ENCODE results near the gene CALD1. TPM values are rescaled to one million over a fixed set of nuclear protein-coding genes. Genes with fewer than 3 reads are reported as not detected.

The CALD1 gene
- total RNA-seq, 1 experiment from 2014 or later, result 107 TPM

GRCh38 chr7:134997214-134997885 is 217.9 kb downstream of the CALD1 start:
- H4K8ac ChIP-seq (replicated peaks; ENCODE audit: insufficient read length, low read depth, low read length), result no peak overlapping the region
- H2BK12ac ChIP-seq (ENCODE audit: insufficient read length, low read depth, low read length), result no peak overlapping the region
- no peak for DNase-seq
- no peak overlapping the region for H3K9ac ChIP-seq (ENCODE audit: extremely low read depth, insufficient read length, low read length)
- H3K4me1 Mint-ChIP-seq, result no peaks in the 10 kb centered on the region
- no peak overlapping the region for H2BK5ac ChIP-seq (ENCODE audit: insufficient read length, low read length)
- H2BK15ac ChIP-seq (ENCODE audit: low read depth, low read length), result no peak overlapping the region
- no peaks in the 10 kb centered on the region for H3K23me2 ChIP-seq (ENCODE audit: insufficient read length, low read depth, low read length, poor library complexity, severe bottlenecking)
- H3K9me3 ChIP-seq (ENCODE audit: control insufficient read depth, low read depth, low read length), result no peaks in the 10 kb centered on the region
- no peak overlapping the region for H4K91ac ChIP-seq (ENCODE audit: insufficient read length, low read depth, low read length)
- no peak overlapping the region for H4K5ac ChIP-seq (ENCODE audit: insufficient read length, low read depth, low read length)
- no peak overlapping the region for H3T11ph ChIP-seq (ENCODE audit: low read length)
- peaks cover 0 to 18% (median 2%) of the 10 kb centered on the region in 3 experiments; a peak in 3 of 7 replicates for H3K36me3 Mint-ChIP-seq (ENCODE audit: insufficient read depth in 1 of 3, low read depth in 3 of 3)
- H3K4me1 ChIP-seq (ENCODE audit: insufficient read depth, low read length), result no peaks in the 10 kb centered on the region
- H3K79me2 ChIP-seq (ENCODE audit: insufficient read depth, low read length), result no peaks in the 10 kb centered on the region
- H3K9me3 Mint-ChIP-seq, result no peaks in the 10 kb centered on the region; a peak in 1 of 5 replicates
- H3K14ac ChIP-seq (ENCODE audit: insufficient read depth, low read length), result no peak overlapping the region
- no peak for TF ChIP-seq CTCF (conservative IDR thresholded peaks at IDR 0.05)
- no peak overlapping the region for H3K4me2 ChIP-seq (ENCODE audit: insufficient read depth, insufficient read length, low read length)
- no peak overlapping the region for H3K4me3 Mint-ChIP-seq
- no peak overlapping the region for H3K56ac ChIP-seq (ENCODE audit: insufficient read length, low read depth, low read length)
- no peaks in the 10 kb centered on the region for H3K27me3 Mint-ChIP-seq (ENCODE audit: low read depth)
- no peak overlapping the region for H3K23ac ChIP-seq (ENCODE audit: insufficient read length, low read depth, low read length)
- no peak overlapping the region for H2BK20ac ChIP-seq (ENCODE audit: low read depth, low read length, poor library complexity, severe bottlenecking)
- H3K79me1 ChIP-seq (ENCODE audit: insufficient read depth, low read depth, low read length, poor library complexity, severe bottlenecking), result no peaks in the 10 kb centered on the region
- H3K27me3 ChIP-seq (ENCODE audit: insufficient read depth, low read length), result no peaks in the 10 kb centered on the region
- no CpG with 5 or more reads among the region's 3 CpGs for WGBS (ENCODE audit: extremely low coverage, insufficient read length, low lambda C conversion rate)
- no peak overlapping the region for H2AK5ac ChIP-seq (ENCODE audit: insufficient read length, low read length)
- H3K4ac ChIP-seq (ENCODE audit: low read depth, low read length), result no peak overlapping the region
- no peaks in the 10 kb centered on the region for H4K20me1 ChIP-seq (ENCODE audit: control insufficient read depth, insufficient read depth, insufficient read length)
- no peak overlapping the region for H3K18ac ChIP-seq (ENCODE audit: insufficient read length, low read depth, low read length)
- H3K27ac ChIP-seq (ENCODE audit: insufficient read length, low read depth, low read length), result no peak overlapping the region
- H2AFZ ChIP-seq (ENCODE audit: low read length), result no peak overlapping the region
- no peak overlapping the region for H2BK120ac ChIP-seq (ENCODE audit: low read depth, low read length, poor library complexity, severe bottlenecking)
- H3K27ac Mint-ChIP-seq, result no peak overlapping the region

Measured in H9 (cell line).